ENCODE results near the gene AKAP8. TPM values are rescaled to one million over a fixed set of nuclear protein-coding genes. Genes with fewer than 3 reads are reported as not detected.

Gene AKAP8
- total and polyA plus RNA-seq, 2 experiments from 2014 or later: 22.4 to 36.5 TPM

- no peak for TF ChIP-seq ZNF462 (CRISPR knock-in tag; IDR thresholded peaks at IDR 0.05)
Observed at GRCh38 chr19:15403151-15403531, 23.6 kb upstream of the AKAP8 start (continued).

- Histone ChIP-seq H3K36me3 (ENCODE audit: insufficient read depth) (no peaks in the 10 kb centered on the region; the same call in 1 of the 2 replicates), H4K20me1 (replicated peaks; ENCODE audit: insufficient read depth) (peaks cover 43% of the 10 kb centered on the region), H3K27me3 (ENCODE audit: insufficient read depth) (no peaks in the 10 kb centered on the region), H3K4me2 (no peak overlapping the region), H3K9me2 (ENCODE audit: insufficient read depth) (no peaks in the 10 kb centered on the region), H3K4me1 (ENCODE audit: insufficient read depth) (no peaks in the 10 kb centered on the region; the same call in 1 of the 2 replicates), H3K27ac (ENCODE audit: low read depth) (no peak overlapping the region), H2AFZ (no peak overlapping the region), H3K79me2 (replicated peaks; ENCODE audit: insufficient read depth) (peaks cover 62% of the 10 kb centered on the region), H3F3A (replicated peaks; ENCODE audit: low read depth) (no peaks in the 10 kb centered on the region), H3K4me3 (no peak overlapping the region)
- no peak for ATAC-seq
- DNase-seq (ENCODE audit: low spot score): no peak
- peaks cover 42% of the 10 kb centered on the region for H3K36me3 Mint-ChIP-seq (ENCODE audit: low read depth)
- no peaks in the 10 kb centered on the region for H3K9me3 Mint-ChIP-seq
- peaks cover 3% of the 10 kb centered on the region; the same call in 1 of the 3 replicates for H3K4me1 Mint-ChIP-seq
- H3K27ac Mint-ChIP-seq: peak overlapping the region; percentile 70; the same call in 1 of the 2 replicates
- peaks cover 4% of the 10 kb centered on the region for H3K27me3 Mint-ChIP-seq (ENCODE audit: insufficient read depth, low read depth, poor library complexity)
- no peak overlapping the region for H3K4me3 Mint-ChIP-seq
- TF ChIP-seq ZNF331 (CRISPR knock-in tag; IDR thresholded peaks at IDR 0.05; ENCODE audit: low read depth): no peak
- TF ChIP-seq ZNF114 (CRISPR knock-in tag; IDR thresholded peaks at IDR 0.05): no peak
- TF ChIP-seq CREB1 (CRISPR knock-in tag; IDR thresholded peaks at IDR 0.05; ENCODE audit: low read depth): no peak
- TF ChIP-seq, protein P1, sequence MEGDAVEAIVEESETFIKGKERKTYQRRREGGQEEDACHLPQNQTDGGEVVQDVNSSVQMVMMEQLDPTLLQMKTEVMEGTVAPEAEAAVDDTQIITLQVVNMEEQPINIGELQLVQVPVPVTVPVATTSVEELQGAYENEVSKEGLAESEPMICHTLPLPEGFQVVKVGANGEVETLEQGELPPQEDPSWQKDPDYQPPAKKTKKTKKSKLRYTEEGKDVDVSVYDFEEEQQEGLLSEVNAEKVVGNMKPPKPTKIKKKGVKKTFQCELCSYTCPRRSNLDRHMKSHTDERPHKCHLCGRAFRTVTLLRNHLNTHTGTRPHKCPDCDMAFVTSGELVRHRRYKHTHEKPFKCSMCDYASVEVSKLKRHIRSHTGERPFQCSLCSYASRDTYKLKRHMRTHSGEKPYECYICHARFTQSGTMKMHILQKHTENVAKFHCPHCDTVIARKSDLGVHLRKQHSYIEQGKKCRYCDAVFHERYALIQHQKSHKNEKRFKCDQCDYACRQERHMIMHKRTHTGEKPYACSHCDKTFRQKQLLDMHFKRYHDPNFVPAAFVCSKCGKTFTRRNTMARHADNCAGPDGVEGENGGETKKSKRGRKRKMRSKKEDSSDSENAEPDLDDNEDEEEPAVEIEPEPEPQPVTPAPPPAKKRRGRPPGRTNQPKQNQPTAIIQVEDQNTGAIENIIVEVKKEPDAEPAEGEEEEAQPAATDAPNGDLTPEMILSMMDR (conservative IDR thresholded peaks at IDR 0.05; ENCODE audit: low read depth in 2 of 2): no peak
- no peak for TF ChIP-seq NANOG (IDR thresholded peaks at IDR 0.05; ENCODE audit: borderline replicate concordance)
- TF ChIP-seq ETS1 (IDR thresholded peaks at IDR 0.05): no peak
- TF ChIP-seq EZH2 (IDR thresholded peaks at IDR 0.05; ENCODE audit: low read depth, unreplicated experiment): no peak
- TF ChIP-seq STAT1 (IDR thresholded peaks at IDR 0.05; ENCODE audit: unreplicated experiment): no peak
- TF ChIP-seq POLR2AphosphoS5 (IDR thresholded peaks at IDR 0.05; ENCODE audit: low read depth): no peak
- TF ChIP-seq EZH2phosphoT487 (IDR thresholded peaks at IDR 0.05; ENCODE audit: unreplicated experiment): no peak
- TF ChIP-seq JUNB (IDR thresholded peaks at IDR 0.05; ENCODE audit: unreplicated experiment): no peak
Observed at GRCh38 chr19:15402411-15403150, 23.0 kb upstream of the AKAP8 start.

Measured in GM23338 (cell line).